ENCODE data around the gene RMDN3.

The RMDN3 gene

GRCh38 chr15:40746916-40747418, 8.1 kb downstream of the RMDN3 start:
- no peak for FAIRE-seq

- no peak for FAIRE-seq
Measured at GRCh38 chr15:40744815-40745152, 10.3 kb downstream of the RMDN3 start.

- FAIRE-seq, result no peak
Measured at GRCh38 chr15:40743921-40744814, 10.9 kb downstream of the RMDN3 start.

- FAIRE-seq, result no peak
Measured at GRCh38 chr15:40743485-40743901, 11.6 kb downstream of the RMDN3 start.

GRCh38 chr15:40739854-40740253, 15.2 kb downstream of the RMDN3 start:
- FAIRE-seq, result no peak

GRCh38 chr15:40739047-40739446, 16.0 kb downstream of the RMDN3 start:
- no peak for FAIRE-seq

GRCh38 chr15:40737048-40737447, 18.0 kb downstream of the RMDN3 start:
- no peak for FAIRE-seq

- FAIRE-seq, result no peak
Measured at GRCh38 chr15:40736575-40736974, 18.5 kb downstream of the RMDN3 start.

GRCh38 chr15:40731034-40731433, 24.0 kb downstream of the RMDN3 start:
- FAIRE-seq, result no peak

GRCh38 chr15:40723919-40724318, 31.1 kb downstream of the RMDN3 start:
- no peak for FAIRE-seq

GRCh38 chr15:40722934-40723333, 32.1 kb downstream of the RMDN3 start:
- no peak for FAIRE-seq

GRCh38 chr15:40722354-40722753, 32.7 kb downstream of the RMDN3 start:
- FAIRE-seq, result no peak

GRCh38 chr15:40721701-40722100, 33.4 kb downstream of the RMDN3 start:
- FAIRE-seq, result no peak

GRCh38 chr15:40716165-40716564, 38.9 kb downstream of the RMDN3 start:
- FAIRE-seq, result no peak

GRCh38 chr15:40714144-40714543, 40.9 kb downstream of the RMDN3 start:
- FAIRE-seq, result no peak

GRCh38 chr15:40706121-40706520, 48.9 kb downstream of the RMDN3 start:
- no peak for FAIRE-seq

- FAIRE-seq, result no peak
Measured at GRCh38 chr15:40702077-40702476, 53.0 kb downstream of the RMDN3 start.

GRCh38 chr15:40697916-40698315, 57.1 kb downstream of the RMDN3 start:
- no peak for FAIRE-seq

GRCh38 chr15:40696228-40696627, 58.8 kb downstream of the RMDN3 start:
- FAIRE-seq, result no peak

GRCh38 chr15:40695469-40695890, 59.6 kb downstream of the RMDN3 start:
- no peak for FAIRE-seq

GRCh38 chr15:40694688-40695468, 60.2 kb downstream of the RMDN3 start, which contains the start of gene RAD51:
TSS of gene RAD51 (plus strand) at chr15:40695174. CDS start at chr15:40698759, 3,585 bp downstream.
- FAIRE-seq, result no peak

GRCh38 chr15:40693904-40694687, 61.0 kb downstream of the RMDN3 start:
- FAIRE-seq, result no peak

- no peak for FAIRE-seq
Measured at GRCh38 chr15:40691737-40692136, 63.3 kb downstream of the RMDN3 start.
